ENCODE results near the gene PHF1.

Gene PHF1

DNA sequence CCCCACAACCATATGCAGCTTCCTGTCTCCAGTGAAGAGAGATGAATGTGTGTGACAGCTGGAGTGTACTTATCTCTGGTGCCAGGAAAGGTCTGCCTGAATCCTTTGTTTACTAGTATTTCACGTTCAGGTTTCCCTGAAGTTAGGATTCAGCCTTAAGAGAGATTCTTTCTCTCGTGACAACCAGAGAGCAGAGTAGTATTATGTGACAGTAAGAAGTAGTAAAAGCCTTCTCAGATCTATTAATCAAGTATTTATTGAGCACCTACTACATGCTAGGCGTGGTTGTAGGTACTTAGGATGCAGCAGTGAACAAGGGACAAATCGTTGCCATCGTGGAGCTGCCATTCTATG, 18.2 kb upstream of the PHF1 start:
- TF ChIP-seq, protein P1, sequence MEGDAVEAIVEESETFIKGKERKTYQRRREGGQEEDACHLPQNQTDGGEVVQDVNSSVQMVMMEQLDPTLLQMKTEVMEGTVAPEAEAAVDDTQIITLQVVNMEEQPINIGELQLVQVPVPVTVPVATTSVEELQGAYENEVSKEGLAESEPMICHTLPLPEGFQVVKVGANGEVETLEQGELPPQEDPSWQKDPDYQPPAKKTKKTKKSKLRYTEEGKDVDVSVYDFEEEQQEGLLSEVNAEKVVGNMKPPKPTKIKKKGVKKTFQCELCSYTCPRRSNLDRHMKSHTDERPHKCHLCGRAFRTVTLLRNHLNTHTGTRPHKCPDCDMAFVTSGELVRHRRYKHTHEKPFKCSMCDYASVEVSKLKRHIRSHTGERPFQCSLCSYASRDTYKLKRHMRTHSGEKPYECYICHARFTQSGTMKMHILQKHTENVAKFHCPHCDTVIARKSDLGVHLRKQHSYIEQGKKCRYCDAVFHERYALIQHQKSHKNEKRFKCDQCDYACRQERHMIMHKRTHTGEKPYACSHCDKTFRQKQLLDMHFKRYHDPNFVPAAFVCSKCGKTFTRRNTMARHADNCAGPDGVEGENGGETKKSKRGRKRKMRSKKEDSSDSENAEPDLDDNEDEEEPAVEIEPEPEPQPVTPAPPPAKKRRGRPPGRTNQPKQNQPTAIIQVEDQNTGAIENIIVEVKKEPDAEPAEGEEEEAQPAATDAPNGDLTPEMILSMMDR (IDR thresholded peaks at IDR 0.05): no peak

DNA sequence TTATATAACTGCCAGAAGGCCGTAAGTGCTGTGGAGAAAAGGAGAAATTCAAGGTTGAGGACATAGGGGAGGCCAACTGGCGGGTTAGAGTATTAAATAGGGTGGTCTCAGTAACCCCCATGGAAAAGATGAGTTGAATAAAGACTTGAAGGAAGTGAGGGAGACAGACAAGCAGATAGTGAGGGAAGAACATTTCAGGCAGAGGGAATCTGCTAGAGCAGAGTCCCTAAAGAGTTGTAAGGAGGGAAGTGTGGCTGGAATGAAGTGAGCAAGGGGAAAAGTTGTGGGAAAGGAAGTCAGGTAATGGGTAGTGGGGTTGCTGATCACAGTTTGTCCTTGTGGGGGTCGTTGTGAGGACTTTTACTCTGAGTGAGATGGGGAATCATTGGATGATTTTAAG, 17.8 kb upstream of the PHF1 start:
- TF ChIP-seq, protein P1 (IDR thresholded peaks at IDR 0.05): no peak

DNA sequence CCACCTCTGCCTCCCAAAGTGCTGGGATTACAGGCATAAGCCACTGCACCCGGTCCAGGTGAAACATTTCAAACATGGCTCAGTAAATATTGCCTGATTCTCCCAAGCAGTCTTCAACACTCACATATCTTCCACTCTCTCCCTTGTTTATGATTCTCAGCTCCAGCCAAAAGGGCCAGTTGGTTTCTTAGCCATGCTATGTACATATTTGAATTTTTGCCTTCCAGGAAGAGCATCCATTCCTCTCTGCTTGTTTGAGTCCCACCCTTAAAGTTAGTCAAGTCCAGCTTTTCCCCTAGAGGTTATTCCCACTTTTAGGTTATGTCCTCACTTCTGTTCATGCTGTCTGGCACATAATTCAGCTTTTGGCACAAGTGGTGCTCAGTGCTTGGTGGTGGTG, 13.3 kb upstream of the PHF1 start:
- TF ChIP-seq, protein P1 (IDR thresholded peaks at IDR 0.05): no peak

DNA sequence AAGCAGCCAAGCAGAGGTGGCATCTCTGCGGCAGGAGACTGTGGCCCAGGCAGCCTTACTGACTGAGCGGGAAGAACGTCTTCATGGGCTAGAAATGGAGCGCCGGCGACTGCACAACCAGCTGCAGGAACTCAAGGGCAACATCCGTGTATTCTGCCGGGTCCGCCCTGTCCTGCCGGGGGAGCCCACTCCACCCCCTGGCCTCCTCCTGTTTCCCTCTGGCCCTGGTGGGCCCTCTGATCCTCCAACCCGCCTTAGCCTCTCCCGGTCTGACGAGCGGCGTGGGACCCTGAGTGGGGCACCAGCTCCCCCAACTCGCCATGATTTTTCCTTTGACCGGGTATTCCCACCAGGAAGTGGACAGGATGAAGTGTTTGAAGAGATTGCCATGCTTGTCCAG, 5.9 kb upstream of the PHF1 start:
- TF ChIP-seq, protein P1 (IDR thresholded peaks at IDR 0.05): no peak

DNA sequence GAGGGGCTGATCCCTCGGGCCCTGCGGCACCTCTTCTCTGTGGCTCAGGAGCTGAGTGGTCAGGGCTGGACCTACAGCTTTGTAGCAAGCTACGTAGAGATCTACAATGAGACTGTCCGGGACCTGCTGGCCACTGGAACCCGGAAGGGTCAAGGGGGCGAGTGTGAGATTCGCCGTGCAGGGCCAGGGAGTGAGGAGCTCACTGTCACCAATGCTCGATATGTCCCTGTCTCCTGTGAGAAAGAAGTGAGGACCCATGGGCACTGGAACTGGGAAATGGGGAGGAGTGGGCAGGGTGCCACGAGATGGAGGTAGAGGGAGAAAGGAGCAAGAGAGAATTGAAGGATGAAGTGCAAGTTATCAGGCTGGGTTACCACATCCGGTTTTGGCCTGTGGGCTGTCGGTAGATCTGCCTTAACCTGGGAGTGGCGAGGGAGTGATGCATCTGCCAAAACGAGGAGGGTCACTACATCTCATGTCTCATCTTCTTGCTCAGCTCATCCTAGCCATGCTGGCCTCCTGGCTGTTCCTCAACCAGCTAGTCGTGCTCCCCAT, 5.4 kb upstream of the PHF1 start:
- TF ChIP-seq, protein P1 (IDR thresholded peaks at IDR 0.05): no peak

DNA sequence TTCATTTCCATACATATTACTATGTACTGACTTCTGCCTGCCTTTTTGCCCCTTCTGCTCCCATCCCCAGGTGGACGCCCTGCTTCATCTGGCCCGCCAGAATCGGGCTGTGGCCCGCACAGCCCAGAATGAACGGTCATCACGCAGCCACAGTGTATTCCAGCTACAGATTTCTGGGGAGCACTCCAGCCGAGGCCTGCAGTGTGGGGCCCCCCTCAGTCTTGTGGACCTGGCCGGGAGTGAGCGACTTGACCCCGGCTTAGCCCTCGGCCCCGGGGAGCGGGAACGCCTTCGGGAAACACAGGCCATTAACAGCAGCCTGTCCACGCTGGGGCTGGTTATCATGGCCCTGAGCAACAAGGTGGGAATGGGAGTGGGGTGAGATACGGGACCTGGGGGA, 4.7 kb upstream of the PHF1 start:
- TF ChIP-seq, protein P1 (IDR thresholded peaks at IDR 0.05): no peak

DNA sequence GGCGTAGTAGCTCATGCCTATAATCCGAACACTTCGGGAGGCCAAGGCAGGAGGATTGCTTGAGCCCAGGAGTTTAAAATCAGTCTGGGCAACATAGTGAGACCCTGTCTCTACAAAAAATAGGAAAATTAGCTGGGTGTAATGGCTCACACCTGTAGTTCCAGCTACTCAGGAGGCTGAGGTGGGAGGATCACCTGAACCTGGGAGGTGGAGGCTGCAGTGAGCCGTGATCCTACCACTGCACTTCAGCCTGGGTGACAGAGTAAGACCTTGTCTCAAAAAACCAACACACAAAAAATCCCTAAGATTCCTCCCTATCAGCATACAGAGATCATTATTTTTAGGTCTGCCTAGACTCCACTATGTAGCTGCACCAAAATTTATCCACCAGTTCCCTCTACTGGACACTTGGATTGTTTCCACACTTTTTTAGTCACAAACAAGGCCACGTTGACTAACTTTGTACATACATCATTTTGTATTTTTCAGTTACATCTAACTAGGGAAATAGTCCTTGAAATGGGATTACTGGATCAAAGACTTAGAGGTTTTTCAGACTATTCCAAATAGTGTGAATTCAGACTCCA, 3.6 kb upstream of the PHF1 start:
- TF ChIP-seq, protein P1 (IDR thresholded peaks at IDR 0.05): no peak
